ENCODE results near the gene FBXW12.
"Not testable (repeated sequence)": the region's sequence is repeated elsewhere in the genome, so short reads cannot be mapped to it uniquely, and the experiment has no call there.

The FBXW12 gene, protein sequence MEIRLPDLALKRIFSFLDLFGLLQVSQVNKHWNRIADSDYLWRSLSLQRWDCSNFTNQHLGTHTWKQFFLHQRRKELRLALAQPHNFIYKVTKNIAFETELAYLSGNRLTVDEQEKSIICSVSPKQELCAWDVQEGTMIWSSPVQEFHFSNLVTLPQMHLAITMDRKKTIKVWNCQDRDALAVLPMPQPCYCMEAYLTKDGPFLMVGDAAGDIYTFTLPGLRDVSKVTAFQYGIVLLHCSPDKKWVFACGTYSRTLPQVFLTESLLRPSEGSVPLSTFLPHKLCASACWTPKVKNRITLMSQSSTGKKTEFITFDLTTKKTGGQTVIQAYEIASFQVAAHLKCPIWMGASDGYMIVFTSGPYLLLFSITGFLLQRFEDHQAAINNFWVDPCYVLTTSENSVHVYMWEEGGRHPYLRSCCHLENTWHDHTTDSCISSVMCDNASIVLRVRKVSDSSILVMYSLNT
- 0 reads per million in 4 donors for total RNA-seq

GRCh38 chr3:48371651-48372376 lies at the start of gene FBXW12:
TSS of gene FBXW12 (plus strand) at chr3:48372219. CDS start at chr3:48372768, 549 bp downstream.
- no peak for DNase-seq

- DNase-seq: not testable (repeated sequence)
These were observed 40.1 kb upstream of the FBXW12 start for GRCh38 chr3:48331706-48332435.

- not testable (repeated sequence) for DNase-seq
These were observed 38.4 kb upstream of the FBXW12 start, which contains the start of gene SPINK8 for GRCh38 chr3:48333346-48334245. TSS of gene SPINK8 (minus strand) at chr3:48333661. CDS start at chr3:48328341, 5,320 bp downstream.

GRCh38 chr3:48334605-48335004 lies 37.4 kb upstream of the FBXW12 start:
- DNase-seq: no peak

DNA sequence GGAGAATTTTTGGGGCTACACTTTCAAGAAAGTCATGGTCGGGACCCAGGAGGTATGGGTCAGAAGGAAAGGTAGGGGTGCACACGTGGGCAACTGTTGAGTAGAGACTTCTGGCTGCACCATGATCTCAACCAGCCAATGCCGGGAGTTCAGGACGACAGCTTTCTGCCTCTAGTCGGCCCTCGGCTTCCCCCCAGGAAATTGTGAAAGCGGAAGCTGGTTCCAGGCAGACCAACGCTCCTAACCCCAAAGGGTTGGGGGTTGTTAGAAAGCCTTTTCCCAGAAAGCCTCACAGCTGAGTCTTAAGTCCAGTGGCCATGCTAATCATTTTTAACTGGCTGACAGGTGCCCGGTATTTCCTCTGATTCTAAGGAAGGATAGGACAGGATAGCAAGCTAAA lies 36.7 kb upstream of the FBXW12 start:
- not testable (repeated sequence) for DNase-seq

DNA sequence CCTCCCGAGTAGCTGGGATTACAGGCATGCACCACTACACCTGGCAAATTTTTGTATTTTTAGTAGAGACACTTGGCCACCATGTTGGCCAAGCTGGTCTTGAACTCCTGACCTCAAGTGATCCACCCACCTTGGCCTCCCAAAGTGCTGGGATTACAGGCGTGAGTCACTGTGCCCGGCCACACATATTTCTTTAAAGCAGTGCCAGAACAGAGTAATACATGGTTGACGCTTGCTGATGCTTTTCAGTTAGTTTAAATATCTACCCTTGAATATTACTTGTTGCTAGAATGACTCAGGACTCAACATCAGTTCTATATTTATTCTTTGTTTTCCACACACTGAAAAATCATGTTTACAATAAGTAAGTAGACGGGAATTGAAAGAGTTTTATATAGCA lies 34.5 kb upstream of the FBXW12 start:
- not testable (repeated sequence) for DNase-seq

GRCh38 chr3:48338635-48339034 lies 33.4 kb upstream of the FBXW12 start:
- DNase-seq: no peak

DNA sequence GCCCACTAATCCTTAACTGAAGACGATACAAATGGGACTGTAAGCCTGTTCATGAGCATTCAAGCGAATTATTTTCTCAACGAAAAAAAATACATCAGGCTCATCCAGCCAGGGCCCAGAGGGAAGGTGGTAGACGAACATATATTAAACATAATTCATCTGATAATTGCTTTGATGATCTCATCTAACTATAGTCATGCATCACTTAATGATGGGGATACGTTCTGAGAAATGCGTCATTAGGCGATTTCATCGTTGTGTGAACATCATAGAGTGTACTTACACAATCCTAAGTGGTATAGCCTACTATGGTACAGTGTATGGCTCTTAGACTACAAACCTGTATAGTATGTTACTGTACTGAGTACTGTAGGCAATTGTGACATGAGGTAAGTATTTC lies 28.6 kb upstream of the FBXW12 start:
- no peak for DNase-seq

- DNase-seq: no peak
These were observed 27.0 kb upstream of the FBXW12 start for GRCh38 chr3:48344867-48345507.

GRCh38 chr3:48345946-48346572 lies 26.0 kb upstream of the FBXW12 start:
- DNase-seq: no peak

DNA sequence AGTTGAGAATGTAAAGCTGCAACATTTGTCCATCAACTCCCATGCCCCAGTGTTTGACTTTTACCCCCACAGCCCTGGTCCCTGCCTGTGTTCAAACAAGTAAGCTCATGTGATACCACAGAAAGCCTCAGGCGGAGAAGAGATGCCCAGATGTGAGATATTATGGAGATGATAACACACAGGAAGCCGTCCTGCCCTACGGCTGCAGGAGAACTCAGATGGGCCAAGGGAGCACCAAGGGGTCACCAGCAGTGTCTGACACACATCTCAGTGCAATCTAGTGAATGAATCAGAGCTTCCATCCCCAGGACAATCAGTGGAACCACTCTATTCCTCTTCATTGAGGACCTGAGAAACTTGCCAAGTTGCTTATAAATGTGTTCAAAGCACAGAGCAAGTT lies 24.5 kb upstream of the FBXW12 start:
- no peak for DNase-seq

- DNase-seq: no peak
These were observed 19.5 kb upstream of the FBXW12 start for GRCh38 chr3:48352546-48352945.

- no peak for DNase-seq
These were observed 18.0 kb upstream of the FBXW12 start for GRCh38 chr3:48353987-48354386.

- DNase-seq: no peak
These were observed 15.6 kb upstream of the FBXW12 start for GRCh38 chr3:48356419-48356818.

GRCh38 chr3:48361928-48362327 lies 10.1 kb upstream of the FBXW12 start:
- no peak for DNase-seq

DNA sequence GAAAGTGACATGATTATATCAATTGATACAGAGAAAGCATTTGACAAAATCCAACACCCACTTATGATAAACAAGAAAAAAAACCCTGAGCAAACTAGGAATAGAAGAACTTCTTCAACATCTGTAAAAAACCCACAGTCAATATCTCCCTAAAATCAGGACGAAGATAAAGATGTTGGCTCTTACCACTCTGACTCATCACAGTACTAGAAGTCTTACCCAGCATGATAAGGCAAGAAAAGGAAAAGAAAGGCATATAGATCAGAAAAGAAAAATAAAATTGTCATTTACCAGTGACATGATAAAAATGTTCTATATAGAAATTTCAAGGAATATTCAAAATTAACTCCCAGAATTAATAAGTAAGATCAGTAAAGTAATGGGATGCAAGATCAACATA lies 7.2 kb upstream of the FBXW12 start:
- no peak for DNase-seq

- DNase-seq: no peak
These were observed 4.8 kb upstream of the FBXW12 start for GRCh38 chr3:48367201-48367600.

DNA sequence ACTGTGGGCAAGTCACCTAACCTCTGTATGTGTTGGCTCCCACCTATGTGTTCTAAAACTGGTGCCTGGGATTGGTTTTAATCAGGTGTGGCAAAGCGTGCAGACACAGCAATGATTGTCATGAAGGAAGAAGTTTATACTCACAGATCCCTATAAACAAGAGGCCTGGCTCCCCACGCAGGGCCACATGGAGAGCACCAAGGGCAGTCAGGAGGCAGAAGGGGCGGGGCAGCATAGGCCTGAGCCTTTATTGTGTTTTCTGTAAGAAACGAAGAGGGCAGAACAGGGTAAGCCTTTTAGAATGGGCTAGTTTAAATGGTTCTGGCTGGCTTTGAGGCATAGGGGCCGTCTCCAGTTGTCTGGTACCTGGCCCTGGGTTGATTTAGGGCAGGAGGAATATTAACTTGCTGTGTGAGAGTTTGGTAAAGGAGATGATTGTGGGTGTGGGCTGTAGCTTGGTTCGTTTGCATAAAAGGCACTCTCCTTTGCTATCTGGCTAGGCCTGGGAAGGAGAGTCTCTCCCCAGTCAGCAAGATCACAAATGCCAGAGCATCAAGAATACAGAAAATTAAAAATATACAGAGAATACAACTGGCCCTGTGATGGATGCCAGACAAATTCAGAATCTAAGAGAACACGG lies 2.2 kb upstream of the FBXW12 start:
- DNase-seq: no peak

DNA sequence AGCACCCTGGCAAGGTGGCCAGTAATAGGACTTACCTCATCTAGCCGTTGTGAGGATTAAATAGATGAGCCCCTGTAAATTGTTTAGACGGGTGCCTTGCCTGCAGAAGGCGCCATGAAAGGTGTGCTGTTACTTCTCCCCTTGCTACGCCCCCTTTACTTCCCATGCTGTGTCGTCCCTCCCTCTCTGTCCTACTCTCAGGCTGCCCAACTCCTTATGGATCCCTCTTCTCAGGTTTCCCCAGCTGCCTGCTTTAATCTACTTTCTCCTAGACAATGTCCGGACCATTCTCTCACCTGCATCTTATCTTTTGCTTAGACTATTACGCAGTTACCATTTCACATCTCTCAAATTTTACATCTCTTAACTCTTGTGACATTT lies 1.7 kb upstream of the FBXW12 start:
- no peak for DNase-seq

DNA sequence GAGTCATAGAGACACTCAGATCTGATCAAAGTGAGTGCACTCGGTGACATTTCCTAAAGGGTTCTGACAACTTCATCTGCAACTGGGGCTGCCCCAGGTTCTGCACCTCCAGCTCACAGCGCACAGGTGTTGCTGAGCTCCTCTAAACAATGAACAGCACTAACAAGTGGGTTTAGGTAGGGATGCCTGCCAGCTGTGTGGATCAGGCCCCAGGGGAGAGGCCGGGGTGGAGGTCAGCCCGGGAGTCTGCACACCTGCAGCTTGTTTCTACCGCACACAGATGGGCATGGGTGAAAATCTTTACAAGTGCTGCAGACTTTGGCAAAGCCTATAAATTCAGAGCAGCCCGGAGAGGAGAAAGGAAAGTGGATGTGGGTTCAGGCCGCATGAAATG lies 355 bp downstream of the FBXW12 start:
- DNase-seq: no peak

Measured in T-helper 1 cell (primary cell).